HG03432 (cell line): ENCODE results near the gene TRMT6.

Experiments
- ATAC-seq: cut with Tn5 transposase; IDR thresholded peaks from one replicate; pipeline ENCODE4 v1.9.1; 2021; ENCODE audit warnings: mild to moderate bottlenecking, moderate library complexity; ENCODE audit not compliant: unreplicated experiment

The TRMT6 gene

GRCh38 chr20:5950271-5951031 is at the start of gene TRMT6, which contains the start of gene MCM8:
TSS of gene TRMT6 (minus strand) at chr20:5950533. CDS start at chr20:5950405, 128 bp downstream.
TSS of gene MCM8 (plus strand) at chr20:5950652. CDS start at chr20:5952016, 1,364 bp downstream.
- peak; percentile 98 for ATAC-seq

- no peak for ATAC-seq
Measured at GRCh38 chr20:5999783-6000182, 49.5 kb upstream of the TRMT6 start.

GRCh38 chr20:5996765-5997164 is 46.4 kb upstream of the TRMT6 start:
- ATAC-seq: peak; percentile 98

- no peak for ATAC-seq
Measured at GRCh38 chr20:5991623-5992441, 41.5 kb upstream of the TRMT6 start.

- no peak for ATAC-seq
Measured at GRCh38 chr20:5990946-5991345, 40.6 kb upstream of the TRMT6 start.

- no peak for ATAC-seq
Measured at GRCh38 chr20:5989539-5989938, 39.2 kb upstream of the TRMT6 start.

GRCh38 chr20:5987383-5987782 is 37.0 kb upstream of the TRMT6 start:
- no peak for ATAC-seq

GRCh38 chr20:5980720-5981538 is 30.6 kb upstream of the TRMT6 start:
- ATAC-seq: no peak

- ATAC-seq: no peak
Measured at GRCh38 chr20:5979801-5980200, 29.5 kb upstream of the TRMT6 start.

GRCh38 chr20:5977975-5978374 is 27.6 kb upstream of the TRMT6 start:
- ATAC-seq: no peak

GRCh38 chr20:5977223-5977622 is 26.9 kb upstream of the TRMT6 start:
- no peak for ATAC-seq

GRCh38 chr20:5975778-5976177 is 25.4 kb upstream of the TRMT6 start:
- no peak for ATAC-seq

GRCh38 chr20:5974531-5974930 is 24.2 kb upstream of the TRMT6 start:
- no peak for ATAC-seq

- no peak for ATAC-seq
Measured at GRCh38 chr20:5973971-5974370, 23.6 kb upstream of the TRMT6 start.

GRCh38 chr20:5973172-5973571 is 22.8 kb upstream of the TRMT6 start:
- ATAC-seq: no peak

GRCh38 chr20:5971203-5971602 is 20.9 kb upstream of the TRMT6 start:
- ATAC-seq: no peak

- no peak for ATAC-seq
Measured at GRCh38 chr20:5970381-5970780, 20.0 kb upstream of the TRMT6 start.

GRCh38 chr20:5969940-5970339 is 19.6 kb upstream of the TRMT6 start:
- no peak for ATAC-seq

GRCh38 chr20:5969348-5969935 is 19.1 kb upstream of the TRMT6 start:
- ATAC-seq: no peak

- no peak for ATAC-seq
Measured at GRCh38 chr20:5968462-5968861, 18.1 kb upstream of the TRMT6 start.

GRCh38 chr20:5967469-5967868 is 17.1 kb upstream of the TRMT6 start:
- ATAC-seq: no peak
